MCF 10A (cell line): ENCODE data around the gene SAA2. TPM values are rescaled to one million over a fixed set of nuclear protein-coding genes. Genes with fewer than 3 reads are reported as not detected.

Experiments
- BruUV-seq: library from RNA; stranded (reverse); fragments of 400-500 nt; replicated peaks from 2 replicates; lab custom pipeline; 2021; lab: Mats Ljungman, UMichigan
- CTCF ChIA-PET: fragments of 300-600 bp; sonication (Branson Sonifier 250); formaldehyde crosslinking; extraction: SDS; loops from one replicate; lab custom pipeline; 2021; ENCODE audit warnings: antibody characterized with exemption, inconsistent platforms; lab: Yijun Ruan, JAX
- POLR2A ChIA-PET: fragments of 300-600, 350-650 bp; sonication (Branson Sonifier 250); formaldehyde crosslinking; extraction: SDS; loops from one replicate; lab custom pipeline; 2020; ENCODE audit warnings: antibody characterized with exemption, inconsistent platforms; lab: Yijun Ruan, JAX
- DNase-seq: peaks from one replicate; pipeline ENCODE4 v3.0.0-alpha.2; 2018; ENCODE audit not compliant: unreplicated experiment
- H3K27ac Mint-ChIP-seq: one replicate; pipeline ENCODE4 v1.8.0; 2022; ENCODE audit warnings: mild to moderate bottlenecking, low read depth, mixed read lengths; ENCODE audit not compliant: unreplicated experiment
- H3K27me3 Mint-ChIP-seq: one replicate; pipeline ENCODE4 v1.8.0; 2022; ENCODE audit warnings: mixed read lengths; ENCODE audit not compliant: insufficient read depth, unreplicated experiment
- H3K36me3 Mint-ChIP-seq: one replicate; pipeline ENCODE4 v1.8.0; 2022; ENCODE audit warnings: mild to moderate bottlenecking, moderate library complexity, mixed read lengths; ENCODE audit not compliant: insufficient read depth, unreplicated experiment
- H3K4me1 Mint-ChIP-seq: one replicate; pipeline ENCODE4 v1.8.0; 2022; ENCODE audit warnings: mixed read lengths; ENCODE audit not compliant: insufficient read depth, unreplicated experiment
- H3K4me3 Mint-ChIP-seq: one replicate; pipeline ENCODE4 v1.8.0; 2022; ENCODE audit warnings: mild to moderate bottlenecking, moderate library complexity, mixed read lengths; ENCODE audit not compliant: unreplicated experiment
- H3K9me3 Mint-ChIP-seq: one replicate; pipeline ENCODE4 v1.8.0; 2022; ENCODE audit warnings: mixed read lengths; ENCODE audit not compliant: unreplicated experiment
- CTCF ChIP-seq: fragments of 200-600 bp; IDR thresholded peaks from one replicate; pipeline ENCODE4 v1.8.0; 2022; ENCODE audit warnings: antibody characterized with exemption, mild to moderate bottlenecking; ENCODE audit not compliant: unreplicated experiment
- intact Hi-C: fragments of 100-400 bp; cut with micrococcal nuclease; formaldehyde crosslinking; loops from 2 replicates; pipeline ENCODE4 v1.14.1; 2022
- total RNA-seq: library from RNA; stranded (reverse); gene quantifications from 2 replicates; pipeline ENCODE4 v1.2.3, GENCODE V29; 2022

Gene SAA2
- total RNA-seq, 1 experiment from 2014 or later, result 12.7 TPM

- H3K27ac Mint-ChIP-seq, result no peak overlapping the region
- H3K36me3 Mint-ChIP-seq, result peaks cover 90% of the 10 kb centered on the region
- no peak overlapping the region for H3K4me3 Mint-ChIP-seq
- no peaks in the 10 kb centered on the region for H3K4me1 Mint-ChIP-seq
- no TSS peak for BruUV-seq
- H3K9me3 Mint-ChIP-seq, result no peaks in the 10 kb centered on the region
- POLR2A ChIA-PET, result interaction anchor here (1.9 kb wide), 1 partner anchor 108 kb away, joined by 7 read pairs; the partner anchor contains the start of gene LDHA
- H3K27me3 Mint-ChIP-seq, result no peaks in the 10 kb centered on the region
- no peak for TF ChIP-seq CTCF
- intact Hi-C loops, result no loop called here
- DNase-seq, result no peak
- CTCF ChIA-PET, result interaction anchor here (0.7 to 1.7 kb wide), 2 partner anchors 42 to 1044 kb away, joined by 3 to 7 read pairs; no protein-coding TSS in a partner anchor
Measured at GRCh38 chr11:18285841-18286240, 37.4 kb upstream of the SAA2 start.

GRCh38 chr11:18282626-18283025 is 34.2 kb upstream of the SAA2 start:
- no peak for TF ChIP-seq CTCF
- peak overlapping the region; percentile 54 for H3K27ac Mint-ChIP-seq
- no peak overlapping the region for H3K4me3 Mint-ChIP-seq
- DNase-seq, result no peak
- H3K4me1 Mint-ChIP-seq, result no peaks in the 10 kb centered on the region
- H3K36me3 Mint-ChIP-seq, result peaks cover 97% of the 10 kb centered on the region
- ChIA-PET CTCF (interaction anchor here (0.8 to 2.2 kb wide), 2 partner anchors 39 to 167 kb away, joined by 3 to 5 read pairs; no protein-coding TSS in a partner anchor), POLR2A (interaction anchor here (1.3 kb wide), 1 partner anchor 41 kb away, joined by 4 read pairs; no protein-coding TSS in a partner anchor)
- BruUV-seq, result no TSS peak
- no peaks in the 10 kb centered on the region for H3K27me3 Mint-ChIP-seq
- intact Hi-C loops, result no loop called here
- no peaks in the 10 kb centered on the region for H3K9me3 Mint-ChIP-seq

- no TSS peak for BruUV-seq
- POLR2A ChIA-PET, result interaction anchor here (0.7 kb wide), 2 partner anchors 9 to 135 kb away, joined by 3 to 4 read pairs; no protein-coding TSS in a partner anchor
- Mint-ChIP-seq H3K36me3 (peaks cover 86% of the 10 kb centered on the region), H3K27me3 (no peaks in the 10 kb centered on the region), H3K4me3 (no peak overlapping the region), H3K27ac (no peak overlapping the region), H3K9me3 (no peaks in the 10 kb centered on the region), H3K4me1 (no peaks in the 10 kb centered on the region)
- intact Hi-C loops, result no loop called here
- TF ChIP-seq CTCF, result no peak
- DNase-seq, result no peak
- CTCF ChIA-PET, result interaction anchor here (0.6 to 1.0 kb wide), 4 partner anchors 11 to 64 kb away, joined by 3 to 5 read pairs (median 3); no protein-coding TSS in a partner anchor
Measured at GRCh38 chr11:18280438-18281045, 32.1 kb upstream of the SAA2 start.

GRCh38 chr11:18277565-18278271 is 29.2 kb upstream of the SAA2 start:
- Mint-ChIP-seq H3K27me3 (no peaks in the 10 kb centered on the region), H3K4me1 (no peaks in the 10 kb centered on the region), H3K4me3 (no peak overlapping the region), H3K36me3 (peaks cover 65% of the 10 kb centered on the region), H3K9me3 (no peaks in the 10 kb centered on the region), H3K27ac (no peak overlapping the region)
- ChIA-PET CTCF (no interaction called here), POLR2A (interaction anchor here (0.7 to 1.8 kb wide), 4 partner anchors 11 to 43 kb away, joined by 3 to 7 read pairs (median 4); no protein-coding TSS in a partner anchor)
- intact Hi-C loops, result no loop called here
- TF ChIP-seq CTCF, result no peak
- no TSS peak for BruUV-seq
- peak; percentile 17 for DNase-seq
